Upper lobe of right lung (tissue), 1 donor: ENCODE results near the gene CCDC27. TPM values are rescaled to one million over a fixed set of nuclear protein-coding genes. Genes with fewer than 3 reads are reported as not detected.
A peak's percentile ranks its signal among the peaks of the same experiment; 100 is the strongest.
"Not testable (repeated sequence)": the region's sequence is repeated elsewhere in the genome, so short reads cannot be mapped to it uniquely, and the experiment has no call there.

Source experiments
- ATAC-seq: fragments of 200-7000 bp; cut with Tn5 transposase; one replicate; pipeline ENCODE4 v1.9.1; 2020; ENCODE audit warnings: mild to moderate bottlenecking, moderate library complexity
- DNase-seq: peaks from one replicate; pipeline ENCODE4 v3.0.0-alpha.2; 2020
- H3K27ac ChIP-seq: fragments of 200-600 bp; one replicate; pipeline ENCODE4 v1.8.0; 2022
- H3K27me3 ChIP-seq: fragments of 200-600 bp; one replicate; pipeline ENCODE4 v1.8.0; 2022; ENCODE audit warnings: mild to moderate bottlenecking
- H3K36me3 ChIP-seq: fragments of 200-600 bp; one replicate; pipeline ENCODE4 v1.8.0; 2022
- H3K4me1 ChIP-seq: fragments of 200-600 bp; one replicate; pipeline ENCODE4 v1.8.0; 2022
- H3K4me3 ChIP-seq: fragments of 200-600 bp; one replicate; pipeline ENCODE4 v1.8.0; 2022; ENCODE audit warnings: mild to moderate bottlenecking
- H3K9me3 ChIP-seq: fragments of 200-600 bp; one replicate; pipeline ENCODE4 v1.8.0; 2022
- CTCF ChIP-seq: fragments of 200-600 bp; IDR thresholded peaks from one replicate; pipeline ENCODE4 v1.8.0; 2022; ENCODE audit warnings: antibody characterized with exemption
- intact Hi-C: fragments of 100-400 bp; cut with DNase I; formaldehyde crosslinking; loops from one replicate; pipeline ENCODE4 v1.11.0; 2022
- total RNA-seq: library from RNA; stranded (reverse); fragmentation: NEBNext Ultra II Directional; extraction: Animal tissue kit (Norgen Biotek cat#: 25700); gene quantifications from one replicate; pipeline ENCODE4 v1.2.1, GENCODE V29; 2021
- donor health status: DM: no; HTN: yes; CAD: no; lungs with severe emphysema.

CCDC27 gene
- total RNA-seq, 1 donor from 2014 or later, result not detected

- H3K4me3 ChIP-seq, result no peak overlapping the region
- intact Hi-C loops, result loop anchor here (10.0 kb wide), 1 partner anchor 267 kb away; the partner anchor contains the start of gene ARHGEF16
- DNase-seq (no peak), ATAC-seq (no peak)
- TF ChIP-seq CTCF, result no peak
- peaks cover 16% of the 10 kb centered on the region for H3K27me3 ChIP-seq
- H3K9me3 ChIP-seq, result no peaks in the 10 kb centered on the region
- no peak overlapping the region for H3K27ac ChIP-seq
- peaks cover 7% of the 10 kb centered on the region for H3K4me1 ChIP-seq
- H3K36me3 ChIP-seq, result no peaks in the 10 kb centered on the region
Observed at GRCh38 chr1:3721955-3722465, 30.2 kb upstream of the CCDC27 start.

- no peak for ATAC-seq
- Histone ChIP-seq H3K27me3 (peaks cover 10% of the 10 kb centered on the region), H3K4me1 (peaks cover 3% of the 10 kb centered on the region), H3K4me3 (no peak overlapping the region), H3K36me3 (no peaks in the 10 kb centered on the region), H3K27ac (no peak overlapping the region), H3K9me3 (no peaks in the 10 kb centered on the region)
- DNase-seq, result no peak
- no peak for TF ChIP-seq CTCF
- intact Hi-C loops, result loop anchor here (10.0 kb wide), 1 partner anchor 268 kb away; the partner anchor contains the start of gene ARHGEF16
Observed at GRCh38 chr1:3722846-3723245, 29.4 kb upstream of the CCDC27 start.

GRCh38 chr1:3724416-3725030, 27.7 kb upstream of the CCDC27 start:
- ATAC-seq (peak; percentile 70), DNase-seq (peak; percentile 86)
- peak; percentile 95 for TF ChIP-seq CTCF
- H3K9me3 ChIP-seq, H3K4me1 ChIP-seq, H3K36me3 ChIP-seq, H3K27me3 ChIP-seq, H3K27ac ChIP-seq, H3K4me3 ChIP-seq: not testable (repeated sequence)
- intact Hi-C loops, result loop anchor here (10.0 kb wide), 1 partner anchor 270 kb away; the partner anchor contains the start of gene ARHGEF16

- ATAC-seq, result no peak
- TF ChIP-seq CTCF, result no peak
- H3K9me3 ChIP-seq, result no peaks in the 10 kb centered on the region
- DNase-seq, result no peak
- no peak overlapping the region for H3K4me3 ChIP-seq
- H3K4me1 ChIP-seq, result no peaks in the 10 kb centered on the region
- no peaks in the 10 kb centered on the region for H3K36me3 ChIP-seq
- peaks cover 5% of the 10 kb centered on the region for H3K27me3 ChIP-seq
- H3K27ac ChIP-seq, result no peak overlapping the region
- intact Hi-C loops, result loop anchor here (10.0 kb wide), 1 partner anchor 271 kb away; the partner anchor contains the start of gene ARHGEF16
Observed at GRCh38 chr1:3725366-3725765, 26.9 kb upstream of the CCDC27 start.

GRCh38 chr1:3727042-3727824, 25.0 kb upstream of the CCDC27 start:
- intact Hi-C loops, result loop anchor here (10.0 kb wide), 1 partner anchor 272 kb away; the partner anchor contains the start of gene ARHGEF16
- peak; percentile 18 for TF ChIP-seq CTCF
- ATAC-seq (no peak), DNase-seq (no peak)
- Histone ChIP-seq H3K4me3 (no peak overlapping the region), H3K9me3 (no peaks in the 10 kb centered on the region), H3K36me3 (no peaks in the 10 kb centered on the region), H3K27me3 (peaks cover 19% of the 10 kb centered on the region), H3K27ac (no peak overlapping the region), H3K4me1 (no peaks in the 10 kb centered on the region)
